GM21515 (cell line): ENCODE measurements around the gene APOC1.
"Not testable (repeated sequence)": the region's sequence is repeated elsewhere in the genome, so short reads cannot be mapped to it uniquely, and the experiment has no call there.

Experiments
- ATAC-seq: cut with Tn5 transposase; IDR thresholded peaks from one replicate; pipeline ENCODE4 v1.9.1; 2021; ENCODE audit not compliant: unreplicated experiment

APOC1 gene

GRCh38 chr19:44889830-44890365, 24.5 kb upstream of the APOC1 start:
- ATAC-seq: no peak

GRCh38 chr19:44890366-44891015, 23.9 kb upstream of the APOC1 start:
- peak; percentile 79 for ATAC-seq

GRCh38 chr19:44891016-44891882, 23.2 kb upstream of the APOC1 start, which contains the start of gene TOMM40:
Gene TOMM40 (plus strand): TSS chr19:44891254. CDS start chr19:44891416, 162 bp downstream.
- ATAC-seq: peak; percentile 64

- ATAC-seq: no peak
These were observed 21.5 kb upstream of the APOC1 start for GRCh38 chr19:44892932-44893331.

- no peak for ATAC-seq
These were observed 20.9 kb upstream of the APOC1 start for GRCh38 chr19:44893332-44894051.

GRCh38 chr19:44894052-44894400, 20.4 kb upstream of the APOC1 start:
- no peak for ATAC-seq

GRCh38 chr19:44894946-44895345, 19.5 kb upstream of the APOC1 start:
- no peak for ATAC-seq

- ATAC-seq: no peak
These were observed 16.6 kb upstream of the APOC1 start for GRCh38 chr19:44897835-44898234.

GRCh38 chr19:44900328-44901244, 13.8 kb upstream of the APOC1 start:
- no peak for ATAC-seq

- no peak for ATAC-seq
These were observed 11.2 kb upstream of the APOC1 start for GRCh38 chr19:44903216-44903601.

- ATAC-seq: no peak
These were observed 10.6 kb upstream of the APOC1 start for GRCh38 chr19:44903602-44904425.

- ATAC-seq: no peak
These were observed 9.9 kb upstream of the APOC1 start for GRCh38 chr19:44904426-44904994.

- ATAC-seq: no peak
These were observed 8.8 kb upstream of the APOC1 start, which contains the start of gene APOE for GRCh38 chr19:44905437-44906160. Gene APOE (plus strand): TSS chr19:44905796. CDS start chr19:44906625, 829 bp downstream.

GRCh38 chr19:44907613-44908012, 6.8 kb upstream of the APOC1 start:
- no peak for ATAC-seq

GRCh38 chr19:44908074-44908835, 6.2 kb upstream of the APOC1 start:
- no peak for ATAC-seq

- ATAC-seq: no peak
These were observed 5.6 kb upstream of the APOC1 start for GRCh38 chr19:44908836-44909261.

- ATAC-seq: no peak
These were observed 4.6 kb upstream of the APOC1 start for GRCh38 chr19:44909775-44910174.

GRCh38 chr19:44911896-44912295, 2.5 kb upstream of the APOC1 start:
- ATAC-seq: not testable (repeated sequence)
